DMS153 (cell line): Measurements from ENCODE around the gene ATP9B.

Experiments
- DNase-seq: peaks from one replicate; lab custom pipeline; 2025; lab: John Stamatoyannopoulos, UW

Gene ATP9B

DNA sequence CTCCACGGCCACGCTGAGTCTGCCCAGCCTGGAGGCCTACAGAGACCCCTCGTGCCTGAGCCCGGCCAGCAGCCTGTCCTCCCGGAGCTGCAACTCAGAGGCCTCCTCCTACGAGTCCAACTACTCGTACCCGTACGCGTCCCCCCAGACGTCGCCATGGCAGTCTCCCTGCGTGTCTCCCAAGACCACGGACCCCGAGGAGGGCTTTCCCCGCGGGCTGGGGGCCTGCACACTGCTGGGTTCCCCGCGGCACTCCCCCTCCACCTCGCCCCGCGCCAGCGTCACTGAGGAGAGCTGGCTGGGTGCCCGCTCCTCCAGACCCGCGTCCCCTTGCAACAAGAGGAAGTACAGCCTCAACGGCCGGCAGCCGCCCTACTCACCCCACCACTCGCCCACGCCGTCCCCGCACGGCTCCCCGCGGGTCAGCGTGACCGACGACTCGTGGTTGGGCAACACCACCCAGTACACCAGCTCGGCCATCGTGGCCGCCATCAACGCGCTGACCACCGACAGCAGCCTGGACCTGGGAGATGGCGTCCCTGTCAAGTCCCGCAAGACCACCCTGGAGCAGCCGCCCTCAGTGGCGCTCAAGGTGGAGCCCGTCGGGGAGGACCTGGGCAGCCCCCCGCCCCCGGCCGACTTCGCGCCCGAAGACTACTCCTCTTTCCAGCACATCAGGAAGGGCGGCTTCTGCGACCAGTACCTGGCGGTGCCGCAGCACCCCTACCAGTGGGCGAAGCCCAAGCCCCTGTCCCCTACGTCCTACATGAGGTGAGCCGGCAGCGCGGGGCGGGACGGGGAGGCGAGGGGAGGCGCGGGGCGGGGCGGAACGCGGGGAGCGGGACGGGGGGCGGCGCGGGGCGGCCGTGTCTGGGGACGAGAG is 341.8 kb downstream of the ATP9B start:
- no peak for DNase-seq

GRCh38 chr18:79411614-79412526 is 342.7 kb downstream of the ATP9B start:
- no peak for DNase-seq

- no peak for DNase-seq
These were observed 343.8 kb downstream of the ATP9B start for GRCh38 chr18:79413025-79413424.

GRCh38 chr18:79413426-79413825 is 344.2 kb downstream of the ATP9B start:
- no peak for DNase-seq

DNA sequence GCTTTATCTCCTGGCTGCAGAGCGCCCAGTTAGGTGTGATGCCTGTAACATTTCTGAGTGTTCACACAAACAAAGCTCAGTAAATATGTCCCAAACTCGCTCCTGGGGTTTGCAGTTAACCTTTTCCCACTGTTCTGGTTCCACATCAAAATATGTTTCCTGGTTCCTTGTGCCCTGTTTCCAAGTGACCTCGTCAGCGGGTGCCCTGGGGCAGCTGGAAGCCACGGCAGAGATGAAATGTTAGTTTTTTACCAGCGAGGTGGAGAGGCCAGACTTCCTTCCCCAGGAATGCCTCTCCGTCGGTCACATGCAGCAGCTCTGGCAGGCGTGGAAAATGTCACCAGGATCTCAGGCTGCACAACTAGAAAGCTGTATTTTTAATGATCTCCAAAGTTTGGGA is 344.7 kb downstream of the ATP9B start:
- no peak for DNase-seq

DNA sequence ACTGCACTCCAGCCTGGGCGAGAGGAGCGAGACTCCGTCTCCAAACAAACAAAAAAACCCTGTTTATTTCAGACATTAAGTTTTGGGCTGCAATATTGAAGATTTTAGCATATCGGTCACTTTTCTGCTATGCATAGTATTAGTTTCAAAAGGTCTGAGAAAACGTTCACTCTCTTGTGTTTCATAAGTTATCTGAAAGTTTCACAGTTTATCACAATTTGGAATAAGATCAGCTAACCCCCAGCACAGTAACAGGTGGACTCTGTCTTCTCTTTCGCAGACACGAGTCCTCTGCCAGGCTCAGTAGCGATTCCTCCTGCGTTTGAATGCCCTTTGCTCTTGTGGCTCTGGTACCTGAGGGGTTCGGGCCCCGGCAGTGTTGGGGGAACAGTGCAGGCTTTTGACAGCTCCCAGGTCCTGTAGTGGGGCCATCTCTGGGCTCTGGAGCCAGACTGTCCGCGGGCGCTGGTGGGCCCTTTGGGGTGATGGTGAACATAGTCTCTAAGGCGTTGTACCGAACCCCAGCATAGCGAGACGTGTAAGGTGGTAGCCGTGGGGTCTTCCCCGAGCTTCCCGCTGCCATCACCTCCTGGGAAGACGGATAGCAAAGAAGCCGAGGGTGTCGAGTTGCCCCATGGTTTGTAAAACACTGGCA is 347.0 kb downstream of the ATP9B start:
- no peak for DNase-seq

GRCh38 chr18:79416677-79417052 is 347.5 kb downstream of the ATP9B start:
- no peak for DNase-seq

GRCh38 chr18:79418236-79418635 is 349.0 kb downstream of the ATP9B start:
- DNase-seq = no peak

DNA sequence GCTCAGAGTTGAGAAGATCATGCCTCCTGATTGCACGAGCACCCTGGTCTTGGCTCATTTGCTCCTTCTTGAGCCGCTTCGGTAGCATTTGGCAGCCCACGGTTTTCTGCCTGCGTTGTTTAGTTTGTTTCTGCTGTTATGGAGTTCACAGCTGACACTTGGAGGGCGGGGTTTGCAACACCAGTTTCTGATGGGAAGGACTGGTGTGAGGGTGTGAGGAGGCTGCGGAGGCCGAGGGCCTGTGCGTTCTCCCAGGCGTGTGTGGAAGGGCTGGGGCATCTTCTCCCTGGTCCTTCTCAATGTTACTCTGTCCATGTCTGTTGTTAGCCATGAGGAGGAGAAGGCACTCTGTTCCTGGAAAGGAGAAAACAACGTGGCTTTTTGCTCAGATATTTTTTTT is 349.4 kb downstream of the ATP9B start:
- no peak for DNase-seq

GRCh38 chr18:79420033-79420745 is 351.0 kb downstream of the ATP9B start:
- no peak for DNase-seq

- DNase-seq = no peak
These were observed 352.2 kb downstream of the ATP9B start for GRCh38 chr18:79421275-79421857.

- no peak for DNase-seq
These were observed 353.0 kb downstream of the ATP9B start for GRCh38 chr18:79422022-79422782.

GRCh38 chr18:79422783-79423165 is 353.6 kb downstream of the ATP9B start:
- no peak for DNase-seq

GRCh38 chr18:79423211-79424007 is 354.2 kb downstream of the ATP9B start:
- DNase-seq = no peak

- no peak for DNase-seq
These were observed 354.9 kb downstream of the ATP9B start for GRCh38 chr18:79424008-79424565.

GRCh38 chr18:79424880-79425568 is 355.8 kb downstream of the ATP9B start:
- DNase-seq = no peak

DNA sequence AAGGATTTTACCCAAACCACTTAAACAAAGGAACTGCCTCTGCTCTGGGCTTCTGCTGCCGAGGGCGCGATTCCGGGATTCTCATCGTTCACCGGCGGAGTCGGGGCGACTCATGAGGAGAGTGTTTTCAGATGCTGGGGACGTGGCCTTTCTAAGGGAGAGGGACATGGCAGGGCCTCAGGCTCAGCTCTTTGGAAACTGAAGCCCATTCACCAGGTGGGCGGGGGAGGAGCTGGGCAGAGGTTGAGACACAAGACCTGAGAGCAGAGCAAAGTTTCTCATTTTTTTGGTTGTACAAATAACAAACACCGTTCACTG is 356.3 kb downstream of the ATP9B start:
- DNase-seq = no peak

GRCh38 chr18:79426376-79427300 is 357.4 kb downstream of the ATP9B start:
- DNase-seq = no peak
